H1 (cell line): ENCODE measurements around the gene ZHX3. TPM values are rescaled to one million over a fixed set of nuclear protein-coding genes. Genes with fewer than 3 reads are reported as not detected.

Source experiments
- ASH2L ChIP-seq: fragments of 200-600, 300-600 bp; sonication (generic); IDR thresholded peaks from one replicate; pipeline ENCODE4 v1.7.1; 2017; ENCODE audit warnings: low read length
- EZH2 ChIP-seq: fragments of 200-600 bp; sonication (generic); IDR thresholded peaks from 2 replicates; pipeline ENCODE4 v1.7.1; 2012; ENCODE audit warnings: low read depth, mild to moderate bottlenecking, moderate library complexity, low read length, inconsistent platforms; ENCODE audit not compliant: severe bottlenecking
- GTF2F1 ChIP-seq: IDR thresholded peaks from 2 replicates; pipeline ENCODE4 v1.6.1; 2012; ENCODE audit warnings: low read depth, low read length, improper control_type of control experiment, borderline replicate concordance
- KDM1A ChIP-seq: fragments of 200-600, 300-600 bp; sonication (generic); IDR thresholded peaks from 2 replicates; pipeline ENCODE4 v1.7.1; 2016; ENCODE audit warnings: mild to moderate bottlenecking, low read length, borderline replicate concordance
- NRF1 ChIP-seq: IDR thresholded peaks from 2 replicates; pipeline ENCODE4 v1.6.1; 2011; ENCODE audit warnings: mild to moderate bottlenecking, low read depth, low read length, improper control_type of control experiment
- SAP30 ChIP-seq: fragments of 300-600 bp; sonication (generic); IDR thresholded peaks from 2 replicates; pipeline ENCODE4 v1.7.1; 2012; ENCODE audit warnings: low read length, moderate library complexity, mild to moderate bottlenecking, inconsistent platforms; ENCODE audit not compliant: insufficient read depth, insufficient replicate concordance
- TBP ChIP-seq: IDR thresholded peaks from 2 replicates; pipeline ENCODE4 v1.6.1; 2011; ENCODE audit warnings: low read depth, low read length, improper control_type of control experiment
- USF2 ChIP-seq: IDR thresholded peaks from 2 replicates; pipeline ENCODE4 v1.6.1; 2011; ENCODE audit warnings: low read length, improper control_type of control experiment
- YY1 ChIP-seq: IDR thresholded peaks from 2 replicates; pipeline ENCODE4 v1.6.1; 2011; ENCODE audit warnings: low read depth, mild to moderate bottlenecking, low read length
- polyA plus RNA-seq, 7 experiments: library from polyadenylated mRNA; depleted of rRNA in 3 of 7; stranded (reverse) in 5 of 7; unstranded in 2 of 7; fragments of >200 nt in 5 of 7; fragments of 200-250 nt in 2 of 7; gene quantifications; 1 replicate in 5 of 7; 2 replicates in 1 of 7; 4 replicates in 1 of 7; pipeline versions ENCODE4 v1.2.1 to v1.2.3, GENCODE V29; 2011 to 2013; ENCODE audit warnings: missing spikeins in 2 of 7, mixed read lengths in 2 of 7
- total RNA-seq: library from RNA; stranded (reverse); fragmentation: NEBNext Ultra II Directional; extraction: Animal tissue kit (Norgen Biotek cat#: 25700); gene quantifications from 2 replicates; pipeline ENCODE4 v1.2.1, GENCODE V29; 2021

ZHX3 gene
- total and polyA plus RNA-seq, 2 of the 8 experiments (the other 6 are each of a cell fraction or from before 2014, with no cell fraction given), result 1.00 to 7.8 TPM

DNA sequence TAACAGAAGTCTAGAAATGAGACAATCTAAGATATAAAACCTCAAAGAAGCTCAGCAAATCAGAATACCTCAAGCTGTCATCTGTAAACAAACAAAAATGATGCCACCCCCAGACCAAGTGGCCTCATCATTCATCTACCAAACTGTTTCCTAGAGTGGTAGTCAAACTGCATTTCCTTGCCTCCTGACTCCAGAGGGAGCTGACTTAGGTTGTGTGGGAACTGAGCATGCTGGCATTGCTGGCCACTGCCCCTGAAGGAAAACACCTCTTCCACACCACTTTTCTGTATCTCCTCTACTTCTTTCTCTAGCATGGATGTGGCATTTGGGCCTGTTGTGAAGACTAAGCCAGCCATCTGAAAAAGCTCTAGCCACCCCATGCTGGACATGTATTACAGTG, 56.3 kb downstream of the ZHX3 start (continued):
- TF ChIP-seq USF2 (no peak), TBP (no peak), KDM1A (no peak), YY1 (no peak), SAP30 (no peak), EZH2 (no peak), NRF1 (no peak), GTF2F1 (no peak), ASH2L (no peak)
